Neural progenitor cell (in vitro differentiated cells): ENCODE data around the gene TK2. TPM values are rescaled to one million over a fixed set of nuclear protein-coding genes. Genes with fewer than 3 reads are reported as not detected.

Source experiments
- DNase-seq: peaks from one replicate; pipeline ENCODE4 v3.0.0-alpha.2; 2016; ENCODE audit warnings: low spot score
- H2AFZ ChIP-seq: fragments of 200-600 bp; sonication (generic); replicated peaks from 2 replicates; pipeline ENCODE4 v1.6.1; 2016; ENCODE audit warnings: antibody characterized with exemption
- H3F3A ChIP-seq: fragments of 200-600 bp; sonication (generic); 2 replicates; pipeline ENCODE4 v1.6.1; 2016; ENCODE audit warnings: antibody characterized with exemption, low read depth
- H3K27ac ChIP-seq: fragments of 200-600 bp; sonication (generic); 2 replicates; pipeline ENCODE4 v1.5.1; 2016; ENCODE audit warnings: mild to moderate bottlenecking
- H3K27me3 ChIP-seq: fragments of 200-600 bp; sonication (generic); 2 replicates; pipeline ENCODE4 v1.6.1; 2016; ENCODE audit warnings: mild to moderate bottlenecking, moderate library complexity
- H3K36me3 ChIP-seq: fragments of 200-600 bp; sonication (generic); 2 replicates; pipeline ENCODE4 v1.5.1; 2016
- H3K4me1 ChIP-seq: fragments of 200-600 bp; sonication (generic); 2 replicates; pipeline ENCODE4 v1.6.1; 2016; ENCODE audit warnings: mixed run types
- H3K4me2 ChIP-seq: fragments of 200-600 bp; sonication (generic); 2 replicates; pipeline ENCODE4 v1.6.1; 2016
- H3K4me3 ChIP-seq: fragments of 200-600 bp; sonication (generic); 2 replicates; pipeline ENCODE4 v1.5.1; 2016
- H3K79me2 ChIP-seq: fragments of 200-600 bp; sonication (generic); 2 replicates; pipeline ENCODE4 v1.6.1; 2016; ENCODE audit warnings: low read depth
- H3K9ac ChIP-seq: fragments of 200-600 bp; sonication (generic); 2 replicates; pipeline ENCODE4 v1.6.1; 2016
- H3K9me3 ChIP-seq: fragments of 200-600 bp; sonication (generic); 2 replicates; pipeline ENCODE4 v1.5.1; 2016; ENCODE audit warnings: low read depth
- H4K20me1 ChIP-seq: fragments of 200-600 bp; sonication (generic); 2 replicates; pipeline ENCODE4 v1.6.1; 2016; ENCODE audit warnings: low read depth
- H3K27ac Mint-ChIP-seq: 3 replicates; pipeline ENCODE4 v1.8.0; 2021; ENCODE audit warnings: mixed read lengths
- H3K27me3 Mint-ChIP-seq: 2 replicates; pipeline ENCODE4 v1.8.0; 2022; ENCODE audit warnings: low read depth, mild to moderate bottlenecking, inconsistent platforms, moderate library complexity, mixed read lengths; ENCODE audit not compliant: insufficient read depth
- H3K36me3 Mint-ChIP-seq: 3 replicates; pipeline ENCODE4 v1.8.0; 2021; ENCODE audit warnings: mixed read lengths
- H3K4me1 Mint-ChIP-seq: 3 replicates; pipeline ENCODE4 v1.8.0; 2021; ENCODE audit warnings: mixed read lengths
- H3K4me3 Mint-ChIP-seq: 3 replicates; pipeline ENCODE4 v1.8.0; 2021; ENCODE audit warnings: mild to moderate bottlenecking, moderate library complexity, mixed read lengths
- H3K9me3 Mint-ChIP-seq: 3 replicates; pipeline ENCODE4 v1.8.0; 2020; ENCODE audit warnings: mixed read lengths
- EZH2 ChIP-seq: fragments of 200-600 bp; sonication (generic); IDR thresholded peaks from 2 replicates; pipeline ENCODE4 v1.6.1; 2017; ENCODE audit warnings: antibody characterized with exemption, mild to moderate bottlenecking, moderate library complexity
- EZH2phosphoT487 ChIP-seq: fragments of 200-600 bp; sonication (generic); IDR thresholded peaks from 2 replicates; pipeline ENCODE4 v1.6.1; 2017; ENCODE audit warnings: antibody characterized with exemption
- total RNA-seq: library from RNA; depleted of rRNA; stranded (reverse); fragments of >200 nt; gene quantifications from 2 replicates; pipeline ENCODE4 v1.2.3, GENCODE V29; 2015; ENCODE audit warnings: low replicate concordance
- TF ChIP-seq, protein P1 (sequence below): fragments of 200-600 bp; sonication (generic); IDR thresholded peaks from 2 replicates; pipeline ENCODE4 v1.5.1; 2017; ENCODE audit warnings: antibody characterized with exemption, mild to moderate bottlenecking

Gene TK2
- total RNA-seq, 1 donor from 2014 or later: 7.3 TPM

DNA sequence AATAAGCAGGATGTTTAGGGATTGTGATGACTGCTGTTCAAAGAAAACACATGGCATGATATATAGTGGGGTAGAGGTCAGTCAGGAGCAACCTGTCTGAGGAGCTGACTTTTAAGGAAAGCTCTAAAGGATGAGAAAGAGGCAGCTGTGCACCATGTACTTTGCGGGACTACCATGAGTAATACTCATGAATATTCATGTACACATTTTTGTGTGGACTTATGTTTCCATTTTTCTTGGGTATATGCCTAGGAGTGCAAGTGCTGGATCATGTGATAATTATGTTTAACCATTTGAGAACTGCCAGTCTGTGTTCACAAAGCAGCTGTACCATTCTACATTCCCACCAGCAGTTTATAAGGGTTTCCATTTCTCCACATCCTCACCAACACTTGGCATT lies 87.0 kb downstream of the TK2 start:
- H3F3A ChIP-seq: no peaks in the 10 kb centered on the region
- peaks cover 15% of the 10 kb centered on the region for H3K4me1 ChIP-seq
- H3K9me3 ChIP-seq: no peaks in the 10 kb centered on the region
- peaks cover 6% of the 10 kb centered on the region for H3K27me3 ChIP-seq
- H3K36me3 Mint-ChIP-seq: no peaks in the 10 kb centered on the region
- no peak overlapping the region for H3K4me2 ChIP-seq
- TF ChIP-seq EZH2 (no peak), EZH2phosphoT487 (no peak)
- TF ChIP-seq, protein P1, sequence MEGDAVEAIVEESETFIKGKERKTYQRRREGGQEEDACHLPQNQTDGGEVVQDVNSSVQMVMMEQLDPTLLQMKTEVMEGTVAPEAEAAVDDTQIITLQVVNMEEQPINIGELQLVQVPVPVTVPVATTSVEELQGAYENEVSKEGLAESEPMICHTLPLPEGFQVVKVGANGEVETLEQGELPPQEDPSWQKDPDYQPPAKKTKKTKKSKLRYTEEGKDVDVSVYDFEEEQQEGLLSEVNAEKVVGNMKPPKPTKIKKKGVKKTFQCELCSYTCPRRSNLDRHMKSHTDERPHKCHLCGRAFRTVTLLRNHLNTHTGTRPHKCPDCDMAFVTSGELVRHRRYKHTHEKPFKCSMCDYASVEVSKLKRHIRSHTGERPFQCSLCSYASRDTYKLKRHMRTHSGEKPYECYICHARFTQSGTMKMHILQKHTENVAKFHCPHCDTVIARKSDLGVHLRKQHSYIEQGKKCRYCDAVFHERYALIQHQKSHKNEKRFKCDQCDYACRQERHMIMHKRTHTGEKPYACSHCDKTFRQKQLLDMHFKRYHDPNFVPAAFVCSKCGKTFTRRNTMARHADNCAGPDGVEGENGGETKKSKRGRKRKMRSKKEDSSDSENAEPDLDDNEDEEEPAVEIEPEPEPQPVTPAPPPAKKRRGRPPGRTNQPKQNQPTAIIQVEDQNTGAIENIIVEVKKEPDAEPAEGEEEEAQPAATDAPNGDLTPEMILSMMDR: no peak
- no peak overlapping the region for H3K27ac ChIP-seq
- no peak overlapping the region for H3K27ac Mint-ChIP-seq
- no peak for DNase-seq
- no peaks in the 10 kb centered on the region for H3K79me2 ChIP-seq
- no peak overlapping the region for H2AFZ ChIP-seq
- H3K9me3 Mint-ChIP-seq: peaks cover 2% of the 10 kb centered on the region
- no peaks in the 10 kb centered on the region for H3K36me3 ChIP-seq
- no peaks in the 10 kb centered on the region for H4K20me1 ChIP-seq
- no peak overlapping the region for H3K4me3 ChIP-seq
- H3K27me3 Mint-ChIP-seq: peaks cover 4% of the 10 kb centered on the region
- no peaks in the 10 kb centered on the region for H3K4me1 Mint-ChIP-seq
- no peak overlapping the region for H3K4me3 Mint-ChIP-seq
- H3K9ac ChIP-seq: no peak overlapping the region

DNA sequence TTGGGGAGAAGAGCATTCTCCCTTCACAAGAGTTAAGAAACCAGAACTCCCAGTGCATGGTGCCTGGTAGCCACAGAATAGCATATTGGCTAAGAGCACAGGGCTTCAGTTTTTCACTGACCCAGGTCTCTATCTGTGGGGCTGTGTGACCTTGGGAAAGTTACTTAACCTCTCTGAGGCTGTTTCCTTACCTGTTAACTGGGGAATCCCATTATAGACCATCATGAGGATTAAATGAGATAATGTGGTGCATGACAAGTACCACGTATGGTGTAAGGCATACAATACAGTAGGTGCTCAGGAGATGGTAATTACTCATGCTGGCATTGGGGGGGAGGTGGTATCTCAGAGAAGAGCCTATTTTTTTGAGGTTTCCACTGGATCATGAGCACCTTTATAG lies 89.2 kb downstream of the TK2 start:
- no peaks in the 10 kb centered on the region for H3K36me3 ChIP-seq
- H3K4me3 ChIP-seq: no peak overlapping the region
- Mint-ChIP-seq H3K4me1 (no peaks in the 10 kb centered on the region), H3K27me3 (peaks cover 8% of the 10 kb centered on the region), H3K27ac (no peak overlapping the region), H3K4me3 (no peak overlapping the region), H3K36me3 (no peaks in the 10 kb centered on the region), H3K9me3 (peaks cover 2% of the 10 kb centered on the region)
- H3F3A ChIP-seq: no peaks in the 10 kb centered on the region
- no peak overlapping the region for H2AFZ ChIP-seq
- no peak overlapping the region for H3K27ac ChIP-seq
- TF ChIP-seq, protein P1: no peak
- TF ChIP-seq EZH2 (no peak), EZH2phosphoT487 (no peak)
- H3K27me3 ChIP-seq: peaks cover 6% of the 10 kb centered on the region
- H3K4me1 ChIP-seq: peaks cover 18% of the 10 kb centered on the region
- H3K9me3 ChIP-seq: no peaks in the 10 kb centered on the region
- no peak overlapping the region for H3K9ac ChIP-seq
- no peaks in the 10 kb centered on the region for H4K20me1 ChIP-seq
- no peaks in the 10 kb centered on the region for H3K79me2 ChIP-seq
- H3K4me2 ChIP-seq: no peak overlapping the region
- DNase-seq: no peak

DNA sequence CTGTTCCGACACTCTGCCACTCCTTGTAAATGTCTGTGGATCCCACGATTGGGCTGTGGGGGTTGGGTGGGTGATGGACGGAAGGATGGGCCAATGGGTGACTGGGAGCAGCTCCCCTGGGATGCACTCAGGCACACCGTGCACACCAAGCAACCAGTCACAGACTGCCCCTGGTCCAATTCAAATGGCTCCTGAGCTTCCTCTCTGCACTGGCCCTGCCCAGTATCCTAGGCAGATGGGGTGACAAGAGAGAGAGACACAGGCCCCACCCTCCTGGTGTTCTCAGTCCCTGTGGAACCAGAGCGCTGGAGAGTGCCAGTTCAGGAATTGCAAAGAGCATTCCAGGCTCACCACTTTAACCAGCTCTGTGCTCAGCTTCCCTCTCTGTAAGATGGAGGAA lies 90.0 kb downstream of the TK2 start:
- Histone ChIP-seq H3F3A (no peaks in the 10 kb centered on the region), H3K27ac (no peak overlapping the region), H3K4me1 (peaks cover 18% of the 10 kb centered on the region), H3K36me3 (no peaks in the 10 kb centered on the region), H3K9ac (no peak overlapping the region), H4K20me1 (no peaks in the 10 kb centered on the region), H3K4me2 (peak overlapping the region; percentile 4), H3K9me3 (no peaks in the 10 kb centered on the region), H3K27me3 (peaks cover 6% of the 10 kb centered on the region), H3K79me2 (no peaks in the 10 kb centered on the region), H3K4me3 (no peak overlapping the region), H2AFZ (peak overlapping the region; percentile 60)
- H3K27ac Mint-ChIP-seq: no peak overlapping the region
- H3K4me3 Mint-ChIP-seq: no peak overlapping the region
- TF ChIP-seq EZH2phosphoT487 (no peak), EZH2 (no peak)
- TF ChIP-seq, protein P1: no peak
- no peaks in the 10 kb centered on the region for H3K36me3 Mint-ChIP-seq
- DNase-seq: peak; percentile 45
- no peaks in the 10 kb centered on the region for H3K9me3 Mint-ChIP-seq
- H3K27me3 Mint-ChIP-seq: peaks cover 8% of the 10 kb centered on the region
- no peaks in the 10 kb centered on the region for H3K4me1 Mint-ChIP-seq
